Activated CD8-positive, alpha-beta T cell treated with anti-CD3 and anti-CD28 coated beads for 36 hours (primary cell): ENCODE data around the gene P2RX3. TPM values are rescaled to one million over a fixed set of nuclear protein-coding genes. Genes with fewer than 3 reads are reported as not detected.

Experiments
- ATAC-seq: fragments of 200-7000 bp; cut with Tn5 transposase; one replicate; pipeline ENCODE4 v1.10.0; 2021; ENCODE audit warnings: mild to moderate bottlenecking, moderate library complexity
- CTCF ChIA-PET: fragments of 350-600 bp; sonication (Branson Sonifier 250); formaldehyde crosslinking; loops from one replicate; lab custom pipeline; 2021; ENCODE audit warnings: antibody characterized with exemption; lab: Charles Lee
- POLR2A ChIA-PET: fragments of 350-600 bp; sonication (Branson Sonifier 250); formaldehyde crosslinking; loops from one replicate; lab custom pipeline; 2021; ENCODE audit warnings: antibody characterized with exemption; lab: Charles Lee
- DNase-seq: peaks from one replicate; pipeline ENCODE4 v3.0.0-alpha.2; 2020
- H3K27ac Mint-ChIP-seq: one replicate; pipeline ENCODE4 v1.8.0; 2021; ENCODE audit warnings: mild to moderate bottlenecking, mixed read lengths
- H3K27me3 Mint-ChIP-seq: one replicate; pipeline ENCODE4 v1.8.0; 2021; ENCODE audit warnings: mixed read lengths
- H3K36me3 Mint-ChIP-seq: one replicate; pipeline ENCODE4 v1.8.0; 2021; ENCODE audit warnings: low read depth, mixed read lengths
- H3K4me1 Mint-ChIP-seq: one replicate; pipeline ENCODE4 v1.8.0; 2021; ENCODE audit warnings: low read depth, mixed read lengths
- H3K4me3 Mint-ChIP-seq: one replicate; pipeline ENCODE4 v1.8.0; 2021; ENCODE audit warnings: mild to moderate bottlenecking, moderate library complexity, mixed read lengths
- H3K9me3 Mint-ChIP-seq: one replicate; pipeline ENCODE4 v1.8.0; 2021; ENCODE audit warnings: mixed read lengths
- CTCF ChIP-seq: fragments of 200-600 bp; IDR thresholded peaks from one replicate; pipeline ENCODE4 v1.8.0; 2022; ENCODE audit warnings: antibody characterized with exemption, mild to moderate bottlenecking
- intact Hi-C: fragments of 100-400 bp; cut with micrococcal nuclease; formaldehyde crosslinking; loops from one replicate; pipeline ENCODE4 v1.10.0; 2022
- total RNA-seq, 2 experiments: library from RNA; stranded (reverse); gene quantifications; one replicate each; pipeline ENCODE4 v1.2.3, GENCODE V29; 2021

Gene P2RX3
- total RNA-seq, 2 experiments from 2014 or later, result not detected

GRCh38 chr11:57421066-57421465 lies 82.9 kb downstream of the P2RX3 start:
- Mint-ChIP-seq H3K27me3 (no peaks in the 10 kb centered on the region), H3K36me3 (peaks cover 98% of the 10 kb centered on the region), H3K4me3 (no peak overlapping the region), H3K4me1 (peaks cover 68% of the 10 kb centered on the region), H3K27ac (no peak overlapping the region), H3K9me3 (no peaks in the 10 kb centered on the region)
- CTCF ChIA-PET, result interaction anchor here (0.9 to 1.2 kb wide), 3 partner anchors 37 to 76 kb away, joined by 3 read pairs; partner anchors contain the start of gene PRG3
- no peak for TF ChIP-seq CTCF
- no peak for DNase-seq
- ATAC-seq, result no peak
- intact Hi-C loops, result no loop called here
- POLR2A ChIA-PET, result interaction anchor here (15.1 kb wide), 1 partner anchor 20 kb away, joined by 264 read pairs; no protein-coding TSS in a partner anchor

GRCh38 chr11:57421805-57422204 lies 83.7 kb downstream of the P2RX3 start:
- DNase-seq (no peak), ATAC-seq (no peak)
- intact Hi-C loops, result no loop called here
- Mint-ChIP-seq H3K36me3 (peaks cover 98% of the 10 kb centered on the region), H3K4me3 (peak overlapping the region; percentile 92), H3K4me1 (peaks cover 62% of the 10 kb centered on the region), H3K9me3 (no peaks in the 10 kb centered on the region), H3K27me3 (no peaks in the 10 kb centered on the region), H3K27ac (peak overlapping the region; percentile 81)
- ChIA-PET POLR2A (interaction anchor here (1.1 to 15.1 kb wide), 2 partner anchors 21 to 63 kb away, joined by 3 to 264 read pairs; no protein-coding TSS in a partner anchor), CTCF (interaction anchor here (1.0 to 1.6 kb wide), 6 partner anchors 16 to 105 kb away, joined by 3 to 6 read pairs (median 4); partner anchors contain the start of gene PRG3)
- TF ChIP-seq CTCF, result no peak

Other genes with a start within 250 kb of the P2RX3 start
- not detected for gene LRRC55, start 156.4 kb upstream of the P2RX3 start, total RNA-seq
- not detected for gene APLNR, start 101.1 kb upstream of the P2RX3 start, total RNA-seq
- gene TNKS1BP1, start 13.4 kb upstream of the P2RX3 start, total RNA-seq, result 10 to 100 TPM; 18.4 to 23.2 TPM
- gene SSRP1, start 2.5 kb upstream of the P2RX3 start, total RNA-seq, result 100 to 1,000 TPM; 284 to 290 TPM
- not detected for gene PRG3, start 42.8 kb downstream of the P2RX3 start, total RNA-seq
- gene PRG2, start 52.3 kb downstream of the P2RX3 start, total RNA-seq, result 1 to 10 TPM in 1 of 2 experiments, under 1 TPM in 1; 0.43 to 2.3 TPM
- 100 to 1,000 TPM; 294 to 300 TPM for gene SLC43A3, start 88.8 kb downstream of the P2RX3 start, total RNA-seq
- gene RTN4RL2, start 122.2 kb downstream of the P2RX3 start, total RNA-seq, result under 1 TPM; 0.23 to 0.27 TPM
- 10 to 100 TPM; 32.1 to 34.0 TPM for gene SLC43A1, start 177.3 kb downstream of the P2RX3 start, total RNA-seq
- gene TIMM10, start 192.4 kb downstream of the P2RX3 start, total RNA-seq, result 10 to 100 TPM; 75.2 to 84.2 TPM
- gene SMTNL1, start 199.2 kb downstream of the P2RX3 start, total RNA-seq, result not detected
- 100 to 1,000 TPM; 148 to 159 TPM for gene UBE2L6, start 229.3 kb downstream of the P2RX3 start, total RNA-seq